HepG2 (cell line): ENCODE measurements around the gene DDX43. TPM values are rescaled to one million over a fixed set of nuclear protein-coding genes. Genes with fewer than 3 reads are reported as not detected.

Experiments
- ATAC-seq: fragments of 200-7000 bp; cut with Tn5 transposase; 3 replicates; pipeline ENCODE4 v1.9.1; 2020; ENCODE audit warnings: mild to moderate bottlenecking, moderate library complexity
- BruUV-seq: library from RNA; stranded (reverse); fragments of 400-500 nt; replicated peaks from 2 replicates; lab custom pipeline; 2021; lab: Mats Ljungman, UMichigan
- CTCF ChIA-PET: fragments of 300-600 bp; formaldehyde crosslinking; extraction: SDS; loops from one replicate; lab custom pipeline; 2021; ENCODE audit warnings: low total read pairs, inconsistent platforms, low intra/inter-chr PET ratio; lab: Yijun Ruan, JAX
- POLR2A ChIA-PET: fragments of 350-600 bp; sonication (Branson Sonifier 250); formaldehyde crosslinking; loops from one replicate; lab custom pipeline; 2020; ENCODE audit warnings: antibody characterized with exemption, inconsistent platforms; lab: Yijun Ruan, JAX
- DNase-seq: peaks from one replicate; pipeline ENCODE4 v3.0.0-alpha.2; 2015; ENCODE audit warnings: low spot score
- FAIRE-seq: peaks from 3 replicates; lab custom pipeline; 2011; peaks lifted over from hg19 to GRCh38; lab: Jason Lieb, UNC
- H2AFZ ChIP-seq: one replicate; pipeline ENCODE4 v1.6.1; 2011; ENCODE audit warnings: low read length, inconsistent platforms
- H3K27ac ChIP-seq: fragments of 300-600 bp; 3 replicates; pipeline ENCODE4 v1.8.0; 2011; ENCODE audit warnings: mixed run types, mild to moderate bottlenecking, mixed read lengths, low read length, inconsistent platforms; ENCODE audit not compliant: insufficient read depth; ENCODE audit errors: extremely low read length
- H3K27me3 ChIP-seq, 2 experiments: fragments of 200-600 bp in 1 of 2; 2 replicates in 1 of 2; 3 replicates in 1 of 2; pipeline versions ENCODE4 v1.6.0 to v1.8.0; 2011; ENCODE audit warnings: low read length in 2 of 2, mild to moderate bottlenecking in 2 of 2, moderate library complexity in 2 of 2, inconsistent platforms in 1 of 2; ENCODE audit not compliant: insufficient read depth in 2 of 2, control insufficient read depth in 1 of 2
- H3K36me3 ChIP-seq, 2 experiments: fragments of 200-600 bp in 1 of 2; replicated peaks in 1 of 2; 2 replicates in 1 of 2; 3 replicates in 1 of 2; pipeline versions ENCODE4 v1.5.1 to v1.8.0; 2011; ENCODE audit warnings: low read length in 2 of 2, inconsistent platforms in 1 of 2; ENCODE audit not compliant: insufficient read depth in 2 of 2, control insufficient read depth in 1 of 2
- H3K4me1 ChIP-seq: 2 replicates; pipeline ENCODE4 v1.5.1; 2012; ENCODE audit warnings: low read length, inconsistent platforms; ENCODE audit not compliant: insufficient read depth
- H3K4me2 ChIP-seq: 2 replicates; pipeline ENCODE4 v1.6.0; 2011; ENCODE audit warnings: low read depth, low read length, inconsistent platforms
- H3K4me3 ChIP-seq, 3 experiments: fragments of 200-600 bp in 1 of 3; sonication (generic), shearing (Covaris generic) in 1 of 3; replicated peaks in 1 of 3; 2 replicates each; pipeline ENCODE4 v1.5.1; 2011 to 2016; ENCODE audit warnings: low read length in 3 of 3, inconsistent platforms in 2 of 3, low read depth in 2 of 3, mild to moderate bottlenecking in 2 of 3, control low read depth in 1 of 3, mixed read lengths in 1 of 3; ENCODE audit not compliant: insufficient read depth in 1 of 3
- H3K79me2 ChIP-seq: one replicate; pipeline ENCODE4 v1.6.1; 2011; ENCODE audit warnings: low read length, inconsistent platforms; ENCODE audit not compliant: insufficient read depth
- H3K9ac ChIP-seq: 2 replicates; pipeline ENCODE4 v1.6.0; 2011; ENCODE audit warnings: mild to moderate bottlenecking, low read depth, low read length, inconsistent platforms; ENCODE audit not compliant: insufficient read depth
- H3K9me3 ChIP-seq: 2 replicates; pipeline ENCODE4 v1.5.1; 2012; ENCODE audit warnings: mild to moderate bottlenecking, low read length
- H4K20me1 ChIP-seq: 2 replicates; pipeline ENCODE4 v1.6.0; 2011; ENCODE audit warnings: inconsistent platforms, mild to moderate bottlenecking, low read length, moderate library complexity; ENCODE audit not compliant: insufficient read depth
- DNMT1 ChIP-seq: sonication (generic); formaldehyde crosslinking; IDR thresholded peaks from 2 replicates; pipeline ENCODE4 v1.5.1; 2020; ENCODE audit warnings: mild to moderate bottlenecking, missing genetic modification reagents
- ELF3 ChIP-seq: IDR thresholded peaks from 2 replicates; pipeline ENCODE4 v1.6.1; 2016; ENCODE audit warnings: missing genetic modification reagents, missing compliant biosample characterization
- ELK4 ChIP-seq: sonication (generic); formaldehyde crosslinking; IDR thresholded peaks from 2 replicates; pipeline ENCODE4 v1.9.0; 2021; ENCODE audit warnings: missing genetic modification reagents, borderline replicate concordance
- ESRRA ChIP-seq: sonication (generic); formaldehyde crosslinking; IDR thresholded peaks from 2 replicates; pipeline ENCODE4 v1.5.1; 2020; ENCODE audit warnings: mild to moderate bottlenecking, low read depth, missing genetic modification reagents
- GABPB1 ChIP-seq: IDR thresholded peaks from 2 replicates; pipeline ENCODE4 v1.6.1; 2016; ENCODE audit warnings: mild to moderate bottlenecking, missing genetic modification reagents, moderate library complexity, missing compliant biosample characterization
- HNRNPUL1 ChIP-seq: fragments of 200-400 bp; formaldehyde crosslinking; IDR thresholded peaks from 2 replicates; pipeline ENCODE4 v1.6.1; 2017; ENCODE audit warnings: low read depth, mild to moderate bottlenecking, low read length, moderate library complexity
- HOXA7 ChIP-seq: sonication (generic); formaldehyde crosslinking; IDR thresholded peaks from 2 replicates; pipeline ENCODE4 v1.8.1; 2022; ENCODE audit warnings: mild to moderate bottlenecking, missing genetic modification reagents, moderate library complexity
- MEIS1 ChIP-seq: sonication (generic); formaldehyde crosslinking; IDR thresholded peaks from 2 replicates; pipeline ENCODE4 v1.9.0; 2021; ENCODE audit warnings: mild to moderate bottlenecking, missing genetic modification reagents, moderate library complexity, borderline replicate concordance
- RNF219 ChIP-seq: sonication (generic); formaldehyde crosslinking; IDR thresholded peaks from 2 replicates; pipeline ENCODE4 v1.5.0; 2020; ENCODE audit warnings: mild to moderate bottlenecking, missing genetic modification reagents
- SATB2 ChIP-seq: sonication (generic); formaldehyde crosslinking; IDR thresholded peaks from 2 replicates; pipeline ENCODE4 v1.5.0; 2020; ENCODE audit warnings: missing genetic modification reagents
- SNRNP70 ChIP-seq: fragments of 200-400 bp; formaldehyde crosslinking; IDR thresholded peaks from 2 replicates; pipeline ENCODE4 v1.6.1; 2017; ENCODE audit warnings: mild to moderate bottlenecking, low read depth, low read length, moderate library complexity
- ZFP37 ChIP-seq: sonication (generic); formaldehyde crosslinking; IDR thresholded peaks from 2 replicates; pipeline ENCODE4 v1.4.0; 2020; ENCODE audit warnings: missing genetic modification reagents, borderline replicate concordance
- ZNF460 ChIP-seq: sonication (generic); formaldehyde crosslinking; IDR thresholded peaks from 2 replicates; pipeline ENCODE4 v1.5.1; 2020; ENCODE audit warnings: missing genetic modification reagents, mild to moderate bottlenecking, borderline replicate concordance
- ZNF775 ChIP-seq: sonication (generic); formaldehyde crosslinking; IDR thresholded peaks from 2 replicates; pipeline ENCODE4 v1.4.0; 2020; ENCODE audit warnings: missing genetic modification reagents, mild to moderate bottlenecking, moderate library complexity, borderline replicate concordance
- ZNF879 ChIP-seq: sonication (generic); formaldehyde crosslinking; IDR thresholded peaks from 2 replicates; pipeline ENCODE4 v1.8.1; 2023; ENCODE audit warnings: missing genetic modification reagents
- WGBS: methylation state at CpG from one replicate; pipeline ENCODE4 v1.1.6; 2017; ENCODE audit warnings: low lambda C conversion rate; 5-methylcytosine and 5-hydroxymethylcytosine counted together
- in situ Hi-C: cut with HindIII; loops from 2 replicates; pipeline ENCODE4 v1.10.0; 2017; ENCODE audit warnings: low pct_unique_long_range_greater_than_20kb; ENCODE audit not compliant: extremely low pct_ligation_motif_present
- intact Hi-C: fragments of 100-400 bp; cut with micrococcal nuclease; formaldehyde crosslinking; loops from one replicate; pipeline ENCODE4 v1.10.0; 2022; ENCODE audit not compliant: unreplicated experiment
- polyA plus RNA-seq, 8 experiments: library from polyadenylated mRNA; depleted of rRNA in 3 of 8; stranded (reverse) in 7 of 8; unstranded in 1 of 8; fragments of >200 nt; fragmentation: Illumina TruSeq in 4 of 8; extraction: Trizol in 4 of 8; gene quantifications; 2 replicates each; pipeline versions ENCODE4 v1.2.1 to v1.2.3, GENCODE V29; 2011 to 2016; ENCODE audit warnings: low read depth in 4 of 8, missing spikeins in 1 of 8, mixed read lengths in 1 of 8; ENCODE audit not compliant: insufficient read depth in 1 of 8
- total RNA-seq, 5 experiments: library from RNA; depleted of rRNA; stranded (reverse); fragments of >200 nt; fragmentation: Illumina TruSeq; extraction: Trizol; gene quantifications; 2 replicates each; pipeline ENCODE4 v1.2.3, GENCODE V29; 2016; ENCODE audit warnings: low read depth in 1 of 5
- TF ChIP-seq, protein P1 (sequence below): sonication (generic); formaldehyde crosslinking; IDR thresholded peaks from 2 replicates; pipeline ENCODE4 v1.5.0; 2020; ENCODE audit warnings: missing genetic modification reagents
- TF ChIP-seq, protein P2 (sequence below): fragments of 450-650 bp; IDR thresholded peaks from 2 replicates; pipeline ENCODE4 v1.6.1; 2016
- TF ChIP-seq, protein P3 (sequence below): sonication (generic); formaldehyde crosslinking; IDR thresholded peaks from 2 replicates; pipeline ENCODE4 v1.4.0; 2020; ENCODE audit warnings: missing genetic modification reagents, low read depth, mild to moderate bottlenecking, borderline replicate concordance

The DDX43 gene
- total and polyA plus RNA-seq, 2 of the 13 experiments (the other 11 are each of a cell fraction or from before 2014, with no cell fraction given) = not detected

- TF ChIP-seq, protein P1, sequence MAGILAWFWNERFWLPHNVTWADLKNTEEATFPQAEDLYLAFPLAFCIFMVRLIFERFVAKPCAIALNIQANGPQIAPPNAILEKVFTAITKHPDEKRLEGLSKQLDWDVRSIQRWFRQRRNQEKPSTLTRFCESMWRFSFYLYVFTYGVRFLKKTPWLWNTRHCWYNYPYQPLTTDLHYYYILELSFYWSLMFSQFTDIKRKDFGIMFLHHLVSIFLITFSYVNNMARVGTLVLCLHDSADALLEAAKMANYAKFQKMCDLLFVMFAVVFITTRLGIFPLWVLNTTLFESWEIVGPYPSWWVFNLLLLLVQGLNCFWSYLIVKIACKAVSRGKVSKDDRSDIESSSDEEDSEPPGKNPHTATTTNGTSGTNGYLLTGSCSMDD (CRISPR knock-in tag) = no peak
- no peak for TF ChIP-seq SATB2 (CRISPR knock-in tag)
- no peak for TF ChIP-seq HOXA7 (CRISPR knock-in tag)
- TF ChIP-seq DNMT1 (CRISPR knock-in tag) = no peak
- TF ChIP-seq ZNF879 (CRISPR knock-in tag) = no peak
- TF ChIP-seq ZNF460 (CRISPR knock-in tag) = no peak
- TF ChIP-seq MEIS1 = no peak
- no peak for TF ChIP-seq ZFP37 (CRISPR knock-in tag)
- TF ChIP-seq, protein P2, sequence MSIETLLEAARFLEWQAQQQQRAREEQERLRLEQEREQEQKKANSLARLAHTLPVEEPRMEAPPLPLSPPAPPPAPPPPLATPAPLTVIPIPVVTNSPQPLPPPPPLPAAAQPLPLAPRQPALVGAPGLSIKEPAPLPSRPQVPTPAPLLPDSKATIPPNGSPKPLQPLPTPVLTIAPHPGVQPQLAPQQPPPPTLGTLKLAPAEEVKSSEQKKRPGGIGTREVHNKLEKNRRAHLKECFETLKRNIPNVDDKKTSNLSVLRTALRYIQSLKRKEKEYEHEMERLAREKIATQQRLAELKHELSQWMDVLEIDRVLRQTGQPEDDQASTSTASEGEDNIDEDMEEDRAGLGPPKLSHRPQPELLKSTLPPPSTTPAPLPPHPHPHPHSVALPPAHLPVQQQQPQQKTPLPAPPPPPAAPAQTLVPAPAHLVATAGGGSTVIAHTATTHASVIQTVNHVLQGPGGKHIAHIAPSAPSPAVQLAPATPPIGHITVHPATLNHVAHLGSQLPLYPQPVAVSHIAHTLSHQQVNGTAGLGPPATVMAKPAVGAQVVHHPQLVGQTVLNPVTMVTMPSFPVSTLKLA = no peak
- no peak for TF ChIP-seq ZNF775 (CRISPR knock-in tag)
Observed at GRCh38 chr6:73435236-73435635, 40.6 kb downstream of the DDX43 start (continued).

DNA sequence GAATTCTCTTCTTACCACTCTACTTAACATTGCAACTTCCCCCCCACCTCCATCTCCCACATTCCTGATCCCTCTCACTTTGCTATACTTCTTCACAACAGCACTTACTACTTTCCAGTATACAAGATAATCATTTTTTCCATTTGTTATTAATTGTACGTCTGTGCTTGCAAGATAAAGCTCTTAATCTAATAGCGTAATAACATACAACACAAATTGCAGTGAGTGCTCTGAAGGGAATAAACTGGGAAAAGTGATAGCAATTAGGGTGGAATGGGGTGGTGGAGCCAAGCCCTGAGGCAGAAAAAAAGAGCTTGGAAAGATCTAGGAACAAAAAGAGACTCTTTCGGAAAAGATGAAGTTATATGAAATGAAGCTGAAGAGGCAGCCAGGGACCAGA lies 48.9 kb downstream of the DDX43 start:
- no peak overlapping the region for H3K4me2 ChIP-seq
- 74% methylated on average over 3 of the region's 3 CpGs for WGBS
- H2AFZ ChIP-seq = no peak overlapping the region
- CTCF ChIA-PET = no interaction called here
- H3K27ac ChIP-seq = no peak overlapping the region
- no peaks in the 10 kb centered on the region for H4K20me1 ChIP-seq
- no peak for ATAC-seq
- H3K27me3 ChIP-seq = no peaks in the 10 kb centered on the region; a peak in 1 of 5 replicates
- BruUV-seq = no TSS peak
- no peak overlapping the region for H3K4me3 ChIP-seq
- FAIRE-seq = no peak
- H3K79me2 ChIP-seq = no peaks in the 10 kb centered on the region
- no peak for DNase-seq
- no peaks in the 10 kb centered on the region for H3K9me3 ChIP-seq
- POLR2A ChIA-PET = no interaction called here
- intact Hi-C loops (no loop called here), in situ Hi-C loops (no loop called here)
- H3K9ac ChIP-seq = no peak overlapping the region
- H3K4me1 ChIP-seq = no peaks in the 10 kb centered on the region
- H3K36me3 ChIP-seq = no peaks in the 10 kb centered on the region
- TF ChIP-seq, protein P3, sequence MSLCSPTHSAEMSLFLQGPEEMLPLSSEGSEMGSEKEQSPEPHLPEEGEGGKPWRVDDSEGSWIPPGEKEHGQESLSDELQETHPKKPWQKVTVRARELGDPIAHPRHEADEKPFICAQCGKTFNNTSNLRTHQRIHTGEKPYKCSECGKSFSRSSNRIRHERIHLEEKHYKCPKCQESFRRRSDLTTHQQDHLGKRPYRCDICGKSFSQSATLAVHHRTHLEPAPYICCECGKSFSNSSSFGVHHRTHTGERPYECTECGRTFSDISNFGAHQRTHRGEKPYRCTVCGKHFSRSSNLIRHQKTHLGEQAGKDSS = no peak
- TF ChIP-seq ELK4 (CRISPR knock-in tag) (no peak), ESRRA (CRISPR knock-in tag) (no peak), RNF219 (CRISPR knock-in tag) (no peak), SNRNP70 (no peak), ELF3 (CRISPR knock-in tag) (no peak), HNRNPUL1 (no peak), GABPB1 (CRISPR knock-in tag) (no peak)
